Astrocyte (in vitro differentiated cells and primary cell): ENCODE measurements around the gene TNFRSF13B. TPM values are rescaled to one million over a fixed set of nuclear protein-coding genes. Genes with fewer than 3 reads are reported as not detected.

Source experiments
- DNase-seq: peaks from one replicate; pipeline ENCODE4 v3.0.0-alpha.2; 2010; ENCODE audit warnings: low read depth
- FAIRE-seq: peaks from 2 replicates; lab custom pipeline; 2011; peaks lifted over from hg19 to GRCh38; lab: Jason Lieb, UNC
- H2AFZ ChIP-seq: 2 replicates; pipeline ENCODE4 v1.6.0; 2012; ENCODE audit warnings: low read depth, low read length, inconsistent platforms
- H3K27ac ChIP-seq: 2 replicates; pipeline ENCODE4 v1.5.1; 2011; ENCODE audit warnings: low read depth, low read length, inconsistent platforms
- H3K27me3 ChIP-seq: 2 replicates; pipeline ENCODE4 v1.6.0; 2011; ENCODE audit warnings: low read length, inconsistent platforms; ENCODE audit not compliant: insufficient read depth
- H3K36me3 ChIP-seq: 2 replicates; pipeline ENCODE4 v1.5.1; 2011; ENCODE audit warnings: low read length, inconsistent platforms; ENCODE audit not compliant: insufficient read depth
- H3K4me1 ChIP-seq: 2 replicates; pipeline ENCODE4 v1.5.1; 2011; ENCODE audit warnings: low read length, inconsistent platforms; ENCODE audit not compliant: insufficient read depth
- H3K4me2 ChIP-seq: 2 replicates; pipeline ENCODE4 v1.6.0; 2012; ENCODE audit warnings: low read length, inconsistent platforms
- H3K4me3 ChIP-seq: 2 replicates; pipeline ENCODE4 v1.5.1; 2011; ENCODE audit warnings: low read depth, mild to moderate bottlenecking, low read length, inconsistent platforms; ENCODE audit not compliant: insufficient read depth
- H3K79me2 ChIP-seq: 2 replicates; pipeline ENCODE4 v1.6.0; 2012; ENCODE audit warnings: mild to moderate bottlenecking, low read length, inconsistent platforms; ENCODE audit not compliant: insufficient read depth
- H3K9ac ChIP-seq: 2 replicates; pipeline ENCODE4 v1.6.0; 2012; ENCODE audit warnings: mild to moderate bottlenecking, low read length, inconsistent platforms
- H3K9me3 ChIP-seq: 2 replicates; pipeline ENCODE4 v1.5.1; 2012; ENCODE audit warnings: low read depth, mild to moderate bottlenecking, low read length, inconsistent platforms; ENCODE audit not compliant: insufficient read depth
- H4K20me1 ChIP-seq: 2 replicates; pipeline ENCODE4 v1.6.0; 2012; ENCODE audit warnings: low read length, inconsistent platforms; ENCODE audit not compliant: insufficient read depth
- H3K27ac Mint-ChIP-seq: one replicate; pipeline ENCODE4 v1.8.0; 2021; ENCODE audit warnings: mild to moderate bottlenecking, mixed read lengths; ENCODE audit not compliant: unreplicated experiment
- H3K27me3 Mint-ChIP-seq: one replicate; pipeline ENCODE4 v1.8.0; 2021; ENCODE audit warnings: low read depth, mixed read lengths; ENCODE audit not compliant: unreplicated experiment
- H3K36me3 Mint-ChIP-seq: one replicate; pipeline ENCODE4 v1.8.0; 2021; ENCODE audit warnings: low read depth, mixed read lengths; ENCODE audit not compliant: unreplicated experiment
- H3K4me1 Mint-ChIP-seq: one replicate; pipeline ENCODE4 v1.8.0; 2021; ENCODE audit warnings: low read depth, mixed read lengths; ENCODE audit not compliant: unreplicated experiment
- H3K4me3 Mint-ChIP-seq: one replicate; pipeline ENCODE4 v1.8.0; 2021; ENCODE audit warnings: mild to moderate bottlenecking, moderate library complexity, mixed read lengths; ENCODE audit not compliant: unreplicated experiment
- H3K9me3 Mint-ChIP-seq: one replicate; pipeline ENCODE4 v1.8.0; 2021; ENCODE audit warnings: mild to moderate bottlenecking, mixed read lengths; ENCODE audit not compliant: unreplicated experiment
- EZH2 ChIP-seq: IDR thresholded peaks from 2 replicates; pipeline ENCODE4 v1.6.1; 2012; ENCODE audit warnings: mild to moderate bottlenecking, low read length, inconsistent platforms; ENCODE audit not compliant: insufficient read depth
- total RNA-seq: library from RNA; stranded (reverse); gene quantifications from 2 replicates; pipeline ENCODE4 v1.2.1, GENCODE V29; 2021
- TF ChIP-seq, protein P1 (sequence below): IDR thresholded peaks from 2 replicates; pipeline ENCODE4 v1.5.1; 2011; ENCODE audit warnings: low read depth, mild to moderate bottlenecking, inconsistent platforms, low read length, moderate library complexity; ENCODE audit not compliant: insufficient read depth

TNFRSF13B gene
- total RNA-seq, 1 donor from 2014 or later: not detected

DNA sequence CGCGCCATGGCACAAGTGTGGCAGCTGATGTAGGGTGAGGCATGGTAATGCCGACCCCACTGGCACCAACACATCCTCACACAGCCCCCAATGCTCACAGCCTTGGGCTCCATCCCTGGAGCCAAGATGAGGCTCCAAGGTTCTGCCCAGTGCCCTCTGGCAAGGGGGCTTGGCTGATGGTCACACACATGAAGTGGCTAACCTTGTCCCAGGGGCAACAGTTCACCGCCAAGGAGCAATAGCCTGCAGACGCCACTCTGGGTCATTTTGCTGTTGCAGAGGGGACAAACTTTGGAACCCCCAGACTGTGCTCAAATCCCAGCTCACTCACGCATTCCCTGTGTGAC lies 26.8 kb downstream of the TNFRSF13B start:
- H3K27ac Mint-ChIP-seq: no peak overlapping the region
- H3K27ac ChIP-seq: no peak overlapping the region
- no peak overlapping the region for H3K9ac ChIP-seq
- peaks cover 10% of the 10 kb centered on the region for H3K9me3 ChIP-seq
- peaks cover 4% of the 10 kb centered on the region for H3K36me3 Mint-ChIP-seq
- no peaks in the 10 kb centered on the region for H4K20me1 ChIP-seq
- H3K9me3 Mint-ChIP-seq: peaks cover 16% of the 10 kb centered on the region
- TF ChIP-seq, protein P1, sequence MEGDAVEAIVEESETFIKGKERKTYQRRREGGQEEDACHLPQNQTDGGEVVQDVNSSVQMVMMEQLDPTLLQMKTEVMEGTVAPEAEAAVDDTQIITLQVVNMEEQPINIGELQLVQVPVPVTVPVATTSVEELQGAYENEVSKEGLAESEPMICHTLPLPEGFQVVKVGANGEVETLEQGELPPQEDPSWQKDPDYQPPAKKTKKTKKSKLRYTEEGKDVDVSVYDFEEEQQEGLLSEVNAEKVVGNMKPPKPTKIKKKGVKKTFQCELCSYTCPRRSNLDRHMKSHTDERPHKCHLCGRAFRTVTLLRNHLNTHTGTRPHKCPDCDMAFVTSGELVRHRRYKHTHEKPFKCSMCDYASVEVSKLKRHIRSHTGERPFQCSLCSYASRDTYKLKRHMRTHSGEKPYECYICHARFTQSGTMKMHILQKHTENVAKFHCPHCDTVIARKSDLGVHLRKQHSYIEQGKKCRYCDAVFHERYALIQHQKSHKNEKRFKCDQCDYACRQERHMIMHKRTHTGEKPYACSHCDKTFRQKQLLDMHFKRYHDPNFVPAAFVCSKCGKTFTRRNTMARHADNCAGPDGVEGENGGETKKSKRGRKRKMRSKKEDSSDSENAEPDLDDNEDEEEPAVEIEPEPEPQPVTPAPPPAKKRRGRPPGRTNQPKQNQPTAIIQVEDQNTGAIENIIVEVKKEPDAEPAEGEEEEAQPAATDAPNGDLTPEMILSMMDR: no peak
- no peak for TF ChIP-seq EZH2
- DNase-seq (no peak), FAIRE-seq (no peak)
- H3K4me2 ChIP-seq: no peak overlapping the region
- no peaks in the 10 kb centered on the region for H3K36me3 ChIP-seq
- H3K27me3 ChIP-seq: peaks cover 4% of the 10 kb centered on the region
- peaks cover 37% of the 10 kb centered on the region for H3K27me3 Mint-ChIP-seq
- H3K4me1 Mint-ChIP-seq: peaks cover 8% of the 10 kb centered on the region
- H3K4me1 ChIP-seq: no peaks in the 10 kb centered on the region
- H3K4me3 ChIP-seq: no peak overlapping the region
- H3K4me3 Mint-ChIP-seq: no peak overlapping the region
- H2AFZ ChIP-seq: no peak overlapping the region
- H3K79me2 ChIP-seq: no peaks in the 10 kb centered on the region

DNA sequence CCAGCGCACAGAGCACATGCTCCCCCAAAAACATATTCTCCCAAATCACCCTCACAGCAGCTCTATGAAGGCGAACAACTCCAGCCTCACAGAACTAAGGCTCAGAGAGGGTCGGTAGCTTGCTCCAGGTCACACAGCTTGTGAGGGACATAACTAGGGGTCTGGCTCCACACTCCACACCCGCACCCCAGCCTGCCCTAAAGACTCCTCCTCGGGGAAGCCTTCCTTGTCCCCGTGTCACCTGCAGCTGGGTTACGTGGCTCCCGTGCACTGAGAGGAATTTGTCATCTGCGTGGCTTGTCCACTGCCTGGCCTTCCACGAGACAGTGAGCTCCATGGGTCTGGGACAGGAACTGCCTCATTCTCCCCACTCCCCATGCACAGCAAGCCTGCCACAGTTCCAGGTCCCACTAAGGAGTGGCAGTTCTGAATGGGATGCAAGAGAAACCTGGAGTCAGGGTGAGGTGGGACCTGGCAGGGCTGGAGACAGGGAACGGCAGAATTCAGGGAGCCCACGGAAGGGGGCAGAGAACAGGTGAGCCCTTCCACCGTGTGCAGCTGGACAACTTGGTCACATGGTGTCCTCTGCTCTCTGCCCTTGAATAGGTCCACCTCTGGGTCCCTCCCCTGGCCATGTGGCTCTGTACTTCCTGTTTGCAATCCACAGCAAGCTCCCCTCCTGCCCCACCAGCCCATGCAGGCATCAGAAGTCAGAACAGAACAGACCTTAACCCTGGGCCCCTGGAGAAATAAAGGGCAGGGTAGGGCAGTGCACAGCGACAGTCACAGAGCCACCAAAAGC lies 27.4 kb downstream of the TNFRSF13B start:
- peaks cover 16% of the 10 kb centered on the region for H3K9me3 Mint-ChIP-seq

More for the DNA sequence above, 27.4 kb downstream of the TNFRSF13B start:
- no peaks in the 10 kb centered on the region for H3K79me2 ChIP-seq
- FAIRE-seq (no peak), DNase-seq (no peak)
- H3K9ac ChIP-seq: no peak overlapping the region
- H3K4me1 ChIP-seq: no peaks in the 10 kb centered on the region
- Mint-ChIP-seq H3K4me1 (peaks cover 8% of the 10 kb centered on the region), H3K27ac (no peak overlapping the region), H3K27me3 (peaks cover 37% of the 10 kb centered on the region), H3K36me3 (peaks cover 4% of the 10 kb centered on the region), H3K4me3 (no peak overlapping the region)
- TF ChIP-seq, protein P1: no peak
- no peak for TF ChIP-seq EZH2
- H3K27ac ChIP-seq: no peak overlapping the region
- H3K36me3 ChIP-seq: no peaks in the 10 kb centered on the region
- H3K9me3 ChIP-seq: peaks cover 10% of the 10 kb centered on the region
- H4K20me1 ChIP-seq: no peaks in the 10 kb centered on the region
- H2AFZ ChIP-seq: no peak overlapping the region
- H3K4me3 ChIP-seq: no peak overlapping the region
- no peak overlapping the region for H3K4me2 ChIP-seq
- H3K27me3 ChIP-seq: peaks cover 4% of the 10 kb centered on the region
